CD4-positive, CD25-positive, alpha-beta regulatory T cell (primary cell): ENCODE results near the gene GTF2E1. TPM values are rescaled to one million over a fixed set of nuclear protein-coding genes. Genes with fewer than 3 reads are reported as not detected.
A peak's percentile ranks its signal among the peaks of the same experiment; 100 is the strongest.
"Not testable (repeated sequence)": the region's sequence is repeated elsewhere in the genome, so short reads cannot be mapped to it uniquely, and the experiment has no call there.

Source experiments
- ATAC-seq, 2 donors: fragments of 150-1000 bp; cut with Tn5 transposase; one replicate each; pipeline ENCODE4 v1.10.0; 2021; ENCODE audit warnings: low read depth in 2 of 2, moderate number of reproducible peaks in 2 of 2, moderate library complexity in 1 of 2
- DNase-seq, 3 donors: peaks; one replicate each; pipeline versions ENCODE4 v3.0.0 to v3.0.0-alpha.2; 2012 to 2022; ENCODE audit warnings: mixed read lengths in 1 of 3
- H3K27ac ChIP-seq: one replicate; pipeline ENCODE4 v1.7.0; 2013; ENCODE audit warnings: mild to moderate bottlenecking, low read length; ENCODE audit not compliant: insufficient read depth, poor library complexity, severe bottlenecking
- H3K27me3 ChIP-seq: one replicate; pipeline ENCODE4 v1.7.0; 2013; ENCODE audit warnings: low read length; ENCODE audit not compliant: control insufficient read depth, insufficient read depth
- H3K36me3 ChIP-seq: one replicate; pipeline ENCODE4 v1.7.0; 2013; ENCODE audit warnings: mild to moderate bottlenecking, low read length, moderate library complexity; ENCODE audit not compliant: control insufficient read depth, insufficient read depth
- H3K4me1 ChIP-seq: 2 replicates; pipeline ENCODE4 v1.7.0; 2013; ENCODE audit warnings: mild to moderate bottlenecking, low read length; ENCODE audit not compliant: insufficient read depth, control insufficient read depth, poor library complexity, severe bottlenecking
- H3K4me3 ChIP-seq: one replicate; pipeline ENCODE4 v1.7.0; 2013; ENCODE audit warnings: low read depth, mild to moderate bottlenecking, low read length, moderate library complexity
- H3K9me3 ChIP-seq, 2 experiments: 1 replicate in 1 of 2; 2 replicates in 1 of 2; pipeline ENCODE4 v1.7.0; 2013; ENCODE audit warnings: low read length in 2 of 2, mild to moderate bottlenecking in 1 of 2, moderate library complexity in 1 of 2; ENCODE audit not compliant: control insufficient read depth in 2 of 2
- H3K27ac Mint-ChIP-seq, 3 donors: one replicate each; pipeline ENCODE4 v1.8.0; 2020 to 2022; ENCODE audit warnings: mild to moderate bottlenecking in 3 of 3, mixed read lengths in 3 of 3, moderate library complexity in 2 of 3
- H3K27me3 Mint-ChIP-seq: one replicate; pipeline ENCODE4 v1.8.0; 2022; ENCODE audit warnings: mild to moderate bottlenecking, mixed read lengths
- H3K36me3 Mint-ChIP-seq: one replicate; pipeline ENCODE4 v1.8.0; 2020; ENCODE audit warnings: mixed read lengths
- H3K4me1 Mint-ChIP-seq, 4 donors: one replicate each; pipeline ENCODE4 v1.8.0; 2020 to 2022; ENCODE audit warnings: mixed read lengths in 4 of 4, mild to moderate bottlenecking in 1 of 4
- H3K4me3 Mint-ChIP-seq, 4 donors: one replicate each; pipeline ENCODE4 v1.8.0; 2020 to 2022; ENCODE audit warnings: mild to moderate bottlenecking in 4 of 4, mixed read lengths in 4 of 4, moderate library complexity in 3 of 4
- H3K9me3 Mint-ChIP-seq, 7 donors: one replicate each; pipeline ENCODE4 v1.8.0; 2020 to 2022; ENCODE audit warnings: mixed read lengths in 7 of 7, mild to moderate bottlenecking in 3 of 7, moderate library complexity in 2 of 7
- polyA plus RNA-seq, 4 donors: library from polyadenylated mRNA; unstranded; fragments of 300-500 nt; fragmentation: Illumina TruSeq; gene quantifications; one replicate each; pipeline ENCODE4 v1.2.3, GENCODE V29; 2021
- total RNA-seq: library from RNA; stranded (reverse); gene quantifications from one replicate; pipeline ENCODE4 v1.2.3, GENCODE V29; 2022

Gene GTF2E1
- total and polyA plus RNA-seq, 5 donors from 2014 or later: 14.7 to 23.1 (median 18.7) TPM

- Histone ChIP-seq H3K9me3 (no peaks in the 10 kb centered on the region), H3K4me3 (no peak overlapping the region), H3K4me1 (no peaks in the 10 kb centered on the region), H3K36me3 (peaks cover 20% of the 10 kb centered on the region), H3K27me3 (no peaks in the 10 kb centered on the region), H3K27ac (no peak overlapping the region)
- Mint-ChIP-seq H3K9me3 (no peaks in the 10 kb centered on the region), H3K27ac (peak overlapping the region in 2 of 3 donors; percentile 48 to 50), H3K27me3 (no peaks in the 10 kb centered on the region), H3K4me1 (peaks cover 27 to 50% (median 41%) of the 10 kb centered on the region in 4 donors), H3K36me3 (peaks cover 9% of the 10 kb centered on the region), H3K4me3 (no peak overlapping the region)
- DNase-seq (no peak), ATAC-seq (no peak)
These were observed 26.9 kb downstream of the GTF2E1 start for GRCh38 chr3:120769436-120769835.

GRCh38 chr3:120770891-120771290, 28.3 kb downstream of the GTF2E1 start:
- Mint-ChIP-seq H3K27me3 (no peaks in the 10 kb centered on the region), H3K9me3 (no peaks in the 10 kb centered on the region), H3K36me3 (peaks cover 9% of the 10 kb centered on the region), H3K4me3 (no peak overlapping the region), H3K27ac (no peak overlapping the region), H3K4me1 (peaks cover 18 to 43% (median 33%) of the 10 kb centered on the region in 4 donors)
- DNase-seq (no peak), ATAC-seq (no peak)
- H3K9me3 ChIP-seq: no peaks in the 10 kb centered on the region
- H3K4me3 ChIP-seq: no peak overlapping the region
- no peaks in the 10 kb centered on the region for H3K4me1 ChIP-seq
- no peaks in the 10 kb centered on the region for H3K27me3 ChIP-seq
- H3K27ac ChIP-seq: no peak overlapping the region
- peaks cover 31% of the 10 kb centered on the region for H3K36me3 ChIP-seq

GRCh38 chr3:120772081-120772480, 29.5 kb downstream of the GTF2E1 start:
- H3K27me3 ChIP-seq: no peaks in the 10 kb centered on the region
- no peak overlapping the region for H3K27ac ChIP-seq
- no peaks in the 10 kb centered on the region for H3K9me3 Mint-ChIP-seq
- peaks cover 42% of the 10 kb centered on the region for H3K36me3 ChIP-seq
- no peaks in the 10 kb centered on the region for H3K27me3 Mint-ChIP-seq
- ATAC-seq: no peak
- no peaks in the 10 kb centered on the region for H3K4me1 ChIP-seq
- H3K4me3 ChIP-seq: no peak overlapping the region
- H3K36me3 Mint-ChIP-seq: peaks cover 13% of the 10 kb centered on the region
- H3K4me3 Mint-ChIP-seq: no peak overlapping the region
- H3K27ac Mint-ChIP-seq: peak overlapping the region in 1 of 3 donors; percentile 28
- peaks cover 10 to 33% (median 24%) of the 10 kb centered on the region in 4 donors for H3K4me1 Mint-ChIP-seq
- no peaks in the 10 kb centered on the region for H3K9me3 ChIP-seq
- no peak for DNase-seq

GRCh38 chr3:120773932-120774331, 31.4 kb downstream of the GTF2E1 start:
- H3K9me3 ChIP-seq: no peaks in the 10 kb centered on the region
- H3K4me1 ChIP-seq: no peaks in the 10 kb centered on the region
- no peak for ATAC-seq
- H3K27me3 ChIP-seq: no peaks in the 10 kb centered on the region
- peaks cover 45% of the 10 kb centered on the region for H3K36me3 ChIP-seq
- Mint-ChIP-seq H3K4me3 (no peak overlapping the region), H3K27me3 (no peaks in the 10 kb centered on the region), H3K27ac (no peak overlapping the region), H3K4me1 (peaks cover 5 to 22% (median 21%) of the 10 kb centered on the region in 4 donors), H3K36me3 (peaks cover 22% of the 10 kb centered on the region), H3K9me3 (no peaks in the 10 kb centered on the region)
- peak in 1 of 3 donors; percentile 33 for DNase-seq
- H3K4me3 ChIP-seq: no peak overlapping the region
- H3K27ac ChIP-seq: no peak overlapping the region

GRCh38 chr3:120775411-120775810, 32.9 kb downstream of the GTF2E1 start:
- H3K27me3 ChIP-seq: no peaks in the 10 kb centered on the region
- peaks cover 55% of the 10 kb centered on the region for H3K36me3 ChIP-seq
- Mint-ChIP-seq H3K4me3 (no peak overlapping the region), H3K27me3 (no peaks in the 10 kb centered on the region), H3K36me3 (peaks cover 20% of the 10 kb centered on the region), H3K9me3 (no peaks in the 10 kb centered on the region), H3K4me1 (peaks cover 10 to 19% (median 12%) of the 10 kb centered on the region in 4 donors), H3K27ac (no peak overlapping the region)
- no peaks in the 10 kb centered on the region for H3K9me3 ChIP-seq
- ATAC-seq (no peak), DNase-seq (no peak)
- no peak overlapping the region for H3K4me3 ChIP-seq
- no peak overlapping the region for H3K27ac ChIP-seq
- no peaks in the 10 kb centered on the region for H3K4me1 ChIP-seq

- Histone ChIP-seq H3K4me1 (no peaks in the 10 kb centered on the region), H3K36me3 (peaks cover 55% of the 10 kb centered on the region), H3K27ac (no peak overlapping the region), H3K9me3 (no peaks in the 10 kb centered on the region), H3K4me3 (no peak overlapping the region), H3K27me3 (no peaks in the 10 kb centered on the region)
- peaks cover 0 to 15% (median 7%) of the 10 kb centered on the region in 4 donors for H3K4me1 Mint-ChIP-seq
- no peak for ATAC-seq
- H3K9me3 Mint-ChIP-seq: no peaks in the 10 kb centered on the region
- no peak for DNase-seq
- peaks cover 25% of the 10 kb centered on the region for H3K36me3 Mint-ChIP-seq
- peak overlapping the region in 1 of 3 donors; percentile 10 for H3K27ac Mint-ChIP-seq
- H3K27me3 Mint-ChIP-seq: no peaks in the 10 kb centered on the region
- no peak overlapping the region for H3K4me3 Mint-ChIP-seq
These were observed 36.2 kb downstream of the GTF2E1 start for GRCh38 chr3:120778776-120779175.

GRCh38 chr3:120780977-120781376, 38.4 kb downstream of the GTF2E1 start:
- ATAC-seq: no peak
- no peaks in the 10 kb centered on the region for H3K9me3 Mint-ChIP-seq

GRCh38 chr3:120785832-120786231, 43.3 kb downstream of the GTF2E1 start:
- H3K27ac Mint-ChIP-seq, H3K4me1 Mint-ChIP-seq, ATAC-seq, H3K4me1 ChIP-seq, H3K9me3 Mint-ChIP-seq, H3K4me3 ChIP-seq, H3K9me3 ChIP-seq, DNase-seq, H3K4me3 Mint-ChIP-seq, H3K27me3 ChIP-seq, H3K27ac ChIP-seq, H3K27me3 Mint-ChIP-seq: not testable (repeated sequence)
- peaks cover 12% of the 10 kb centered on the region for H3K36me3 ChIP-seq
- peaks cover 19% of the 10 kb centered on the region for H3K36me3 Mint-ChIP-seq

More at GRCh38 chr3:120780977-120781376, 38.4 kb downstream of the GTF2E1 start:
- H3K36me3 ChIP-seq: peaks cover 38% of the 10 kb centered on the region
- no peak overlapping the region for H3K4me3 ChIP-seq
- no peaks in the 10 kb centered on the region for H3K4me1 ChIP-seq
- Mint-ChIP-seq H3K36me3 (peaks cover 33% of the 10 kb centered on the region), H3K4me3 (no peak overlapping the region), H3K27ac (no peak overlapping the region), H3K27me3 (no peaks in the 10 kb centered on the region), H3K4me1 (peaks cover 0 to 15% (median 7%) of the 10 kb centered on the region in 4 donors)
- H3K9me3 ChIP-seq: no peaks in the 10 kb centered on the region
- no peak overlapping the region for H3K27ac ChIP-seq
- no peak for DNase-seq
- no peaks in the 10 kb centered on the region for H3K27me3 ChIP-seq
